ENCODE measurements around the gene ALKBH8. TPM values are rescaled to one million over a fixed set of nuclear protein-coding genes. Genes with fewer than 3 reads are reported as not detected.
A peak's percentile ranks its signal among the peaks of the same experiment; 100 is the strongest.

The ALKBH8 gene
- polyA plus RNA-seq (2013, experiment 1 of 2): 8.3 TPM
- polyA plus RNA-seq (2013, experiment 2 of 2): 8.2 TPM

DNA sequence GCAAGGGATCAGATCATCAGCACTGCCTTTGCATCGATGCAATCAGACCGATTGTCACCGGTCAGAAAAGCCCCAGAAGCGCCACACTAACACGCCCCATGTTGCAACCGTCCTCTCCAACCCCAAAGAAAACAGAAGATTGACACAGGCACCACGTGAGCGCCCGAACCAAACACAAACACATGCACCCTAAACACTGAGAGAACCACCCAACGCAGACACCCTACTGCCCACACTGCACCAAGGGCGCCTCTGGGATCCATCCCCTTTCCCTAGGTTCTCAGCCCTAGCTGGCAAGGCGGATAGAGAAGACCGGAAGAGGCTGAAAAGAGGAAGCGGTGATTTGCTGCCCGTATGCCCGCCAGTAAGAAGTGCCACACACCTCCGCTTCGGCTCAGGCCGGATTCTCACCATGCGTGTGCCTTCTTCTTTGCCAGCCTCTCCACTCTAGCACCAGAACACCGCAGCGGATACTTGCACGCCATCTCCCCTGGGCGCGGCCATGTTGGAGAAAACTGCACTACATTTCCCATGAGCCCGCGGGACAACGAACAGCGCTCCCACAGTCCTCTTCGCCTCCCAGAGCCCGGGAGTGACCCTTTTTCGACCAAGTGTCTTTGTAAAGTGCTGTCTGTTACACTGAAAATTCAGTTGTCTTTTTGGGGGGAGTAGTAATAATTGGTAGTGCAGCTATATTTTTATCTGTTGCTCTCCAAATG, at the start of gene ALKBH8:
Gene ALKBH8 (minus strand): TSS at position 517 of the 719 bp plus-strand sequence. CDS start 4,842 bp downstream, outside the sequence.
- H3K4me1 ChIP-seq (ENCODE audit: control insufficient read depth, low read depth, low read length): peaks cover 3% of the 10 kb centered on the region
- H3K18ac ChIP-seq (ENCODE audit: low read length): peak within 1 kb of the TSS; percentile 61
- peak within 1 kb of the TSS; percentile 67 for H3K4me3 ChIP-seq (ENCODE audit: low read length)
- peaks cover 3% of the 10 kb centered on the region for H3K79me1 ChIP-seq (ENCODE audit: low read length)
- no peak within 1 kb of the TSS for H2AK5ac ChIP-seq (ENCODE audit: low read length)
- H3K27me3 ChIP-seq (ENCODE audit: insufficient read depth, low read length, poor library complexity): no peaks in the 10 kb centered on the region
- H3K79me2 ChIP-seq (ENCODE audit: control insufficient read depth, insufficient read depth, low read length): peaks cover 6% of the 10 kb centered on the region
- DNase-seq: peak; percentile 82
- peak within 1 kb of the TSS; percentile 81 for H3K4me2 ChIP-seq (ENCODE audit: low read length)
- H3K9ac ChIP-seq (ENCODE audit: low read length): peak within 1 kb of the TSS; percentile 68
- peak within 1 kb of the TSS; percentile 21 for H4K5ac ChIP-seq (ENCODE audit: low read length)
- peak within 1 kb of the TSS; percentile 68 for H4K8ac ChIP-seq (ENCODE audit: low read depth, low read length)
- H3K23ac ChIP-seq (ENCODE audit: low read length): no peak within 1 kb of the TSS
- no peak within 1 kb of the TSS for H2BK5ac ChIP-seq (ENCODE audit: low read length)
- H2BK15ac ChIP-seq (replicated peaks; ENCODE audit: low read depth): peak within 1 kb of the TSS; percentile 5
- no CpG with 5 or more reads among the region's 32 CpGs for WGBS (ENCODE audit: extremely low coverage, insufficient coverage, low lambda C conversion rate)
- H3K4ac ChIP-seq (ENCODE audit: low read depth, low read length): no peak within 1 kb of the TSS
- H3K36me3 ChIP-seq (ENCODE audit: control insufficient read depth, insufficient read depth, low read length): no peaks in the 10 kb centered on the region
- H2BK120ac ChIP-seq (ENCODE audit: low read depth, low read length): no peak within 1 kb of the TSS
- no peak within 1 kb of the TSS for H3K27ac ChIP-seq (ENCODE audit: low read depth, low read length)
- H3K56ac ChIP-seq (ENCODE audit: low read length): peak within 1 kb of the TSS; percentile 85

DNA sequence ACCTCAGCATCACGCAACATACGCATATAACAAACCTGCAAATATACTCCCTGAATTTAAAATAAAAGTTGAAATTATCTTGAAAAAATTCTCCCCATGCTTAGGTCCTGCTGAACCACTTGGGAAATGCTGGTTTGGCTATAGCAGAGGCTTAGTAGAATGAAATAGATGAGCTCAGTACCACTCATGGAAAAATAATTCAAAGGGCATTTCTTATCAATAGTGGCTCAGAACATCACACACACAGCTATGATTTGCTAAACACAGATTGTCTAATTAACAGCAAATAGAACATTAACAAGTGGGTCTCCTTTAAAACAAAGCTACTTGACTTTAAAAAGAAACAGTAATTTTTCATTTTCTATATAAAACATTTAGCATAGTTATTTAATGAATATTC, 46.9 kb upstream of the ALKBH8 start:
- Histone ChIP-seq H3K4me3 (ENCODE audit: low read length) (no peak overlapping the region), H3K9ac (ENCODE audit: low read length) (no peak overlapping the region), H4K5ac (ENCODE audit: low read length) (no peak overlapping the region), H3K27ac (ENCODE audit: low read depth, low read length) (no peak overlapping the region), H3K18ac (ENCODE audit: low read length) (no peak overlapping the region), H3K36me3 (ENCODE audit: control insufficient read depth, insufficient read depth, low read length) (no peaks in the 10 kb centered on the region), H3K56ac (ENCODE audit: low read length) (no peak overlapping the region), H3K27me3 (ENCODE audit: insufficient read depth, low read length, poor library complexity) (no peaks in the 10 kb centered on the region), H3K4me2 (ENCODE audit: low read length) (no peak overlapping the region), H3K23ac (ENCODE audit: low read length) (no peak overlapping the region), H2BK5ac (ENCODE audit: low read length) (no peak overlapping the region), H4K8ac (ENCODE audit: low read depth, low read length) (no peak overlapping the region), H2AK5ac (ENCODE audit: low read length) (no peak overlapping the region), H3K79me2 (ENCODE audit: control insufficient read depth, insufficient read depth, low read length) (no peaks in the 10 kb centered on the region), H3K4me1 (ENCODE audit: control insufficient read depth, low read depth, low read length) (no peaks in the 10 kb centered on the region), H3K4ac (ENCODE audit: low read depth, low read length) (no peak overlapping the region), H3K79me1 (ENCODE audit: low read length) (no peaks in the 10 kb centered on the region), H2BK15ac (replicated peaks; ENCODE audit: low read depth) (no peak overlapping the region), H2BK120ac (ENCODE audit: low read depth, low read length) (no peak overlapping the region)
- no CpG with 5 or more reads among the region's 2 CpGs for WGBS (ENCODE audit: extremely low coverage, insufficient coverage, low lambda C conversion rate)
- DNase-seq: no peak

GRCh38 chr11:107609400-107610218, 44.1 kb upstream of the ALKBH8 start:
- Histone ChIP-seq H3K23ac (ENCODE audit: low read length) (no peak overlapping the region), H3K4me3 (ENCODE audit: low read length) (no peak overlapping the region), H2AK5ac (ENCODE audit: low read length) (no peak overlapping the region), H3K27me3 (ENCODE audit: insufficient read depth, low read length, poor library complexity) (no peaks in the 10 kb centered on the region), H3K4me2 (ENCODE audit: low read length) (no peak overlapping the region), H2BK5ac (ENCODE audit: low read length) (no peak overlapping the region), H3K36me3 (ENCODE audit: control insufficient read depth, insufficient read depth, low read length) (no peaks in the 10 kb centered on the region), H2BK120ac (ENCODE audit: low read depth, low read length) (no peak overlapping the region), H4K5ac (ENCODE audit: low read length) (no peak overlapping the region), H3K79me2 (ENCODE audit: control insufficient read depth, insufficient read depth, low read length) (no peaks in the 10 kb centered on the region), H3K4me1 (ENCODE audit: control insufficient read depth, low read depth, low read length) (no peaks in the 10 kb centered on the region), H3K18ac (ENCODE audit: low read length) (no peak overlapping the region), H3K79me1 (ENCODE audit: low read length) (no peaks in the 10 kb centered on the region), H3K27ac (ENCODE audit: low read depth, low read length) (no peak overlapping the region), H2BK15ac (replicated peaks; ENCODE audit: low read depth) (no peak overlapping the region), H3K4ac (ENCODE audit: low read depth, low read length) (no peak overlapping the region), H4K8ac (ENCODE audit: low read depth, low read length) (no peak overlapping the region), H3K9ac (ENCODE audit: low read length) (no peak overlapping the region), H3K56ac (ENCODE audit: low read length) (no peak overlapping the region)
- WGBS (ENCODE audit: extremely low coverage, insufficient coverage, low lambda C conversion rate): no CpG with 5 or more reads among the region's 10 CpGs
- peak; percentile 43 for DNase-seq

DNA sequence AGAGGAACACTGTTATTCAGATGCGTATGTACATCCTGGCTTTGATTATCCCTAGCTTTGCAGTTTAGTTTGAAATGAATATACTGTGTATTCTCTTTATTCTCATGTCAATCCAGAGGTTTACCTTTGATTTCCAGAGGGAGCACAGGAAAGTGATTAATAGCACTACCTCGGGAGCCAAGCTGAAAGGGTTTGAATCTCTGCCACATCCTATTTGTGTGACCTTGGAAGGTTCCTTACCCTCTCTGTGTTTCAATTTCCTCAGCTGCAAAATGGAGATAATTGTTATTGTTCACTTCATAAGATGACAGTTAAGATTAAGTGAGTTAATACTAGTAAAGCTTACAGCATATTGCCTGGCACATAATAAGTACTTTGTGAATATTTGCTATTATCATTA, 43.3 kb upstream of the ALKBH8 start:
- no peak for DNase-seq
- H3K18ac ChIP-seq (ENCODE audit: low read length): no peak overlapping the region
- H2BK120ac ChIP-seq (ENCODE audit: low read depth, low read length): no peak overlapping the region
- H2BK15ac ChIP-seq (replicated peaks; ENCODE audit: low read depth): no peak overlapping the region
- no peak overlapping the region for H4K8ac ChIP-seq (ENCODE audit: low read depth, low read length)
- no peak overlapping the region for H3K4me3 ChIP-seq (ENCODE audit: low read length)
- no CpG with 5 or more reads among the region's 2 CpGs for WGBS (ENCODE audit: extremely low coverage, insufficient coverage, low lambda C conversion rate)
- no peak overlapping the region for H3K56ac ChIP-seq (ENCODE audit: low read length)
- H3K4ac ChIP-seq (ENCODE audit: low read depth, low read length): no peak overlapping the region
- no peaks in the 10 kb centered on the region for H3K79me2 ChIP-seq (ENCODE audit: control insufficient read depth, insufficient read depth, low read length)
- no peak overlapping the region for H3K27ac ChIP-seq (ENCODE audit: low read depth, low read length)
- no peak overlapping the region for H2AK5ac ChIP-seq (ENCODE audit: low read length)
- no peak overlapping the region for H4K5ac ChIP-seq (ENCODE audit: low read length)
- H3K27me3 ChIP-seq (ENCODE audit: insufficient read depth, low read length, poor library complexity): no peaks in the 10 kb centered on the region
- H3K4me2 ChIP-seq (ENCODE audit: low read length): no peak overlapping the region
- H3K23ac ChIP-seq (ENCODE audit: low read length): no peak overlapping the region
- no peak overlapping the region for H2BK5ac ChIP-seq (ENCODE audit: low read length)
- no peaks in the 10 kb centered on the region for H3K79me1 ChIP-seq (ENCODE audit: low read length)
- H3K9ac ChIP-seq (ENCODE audit: low read length): no peak overlapping the region
- H3K4me1 ChIP-seq (ENCODE audit: control insufficient read depth, low read depth, low read length): no peaks in the 10 kb centered on the region
- no peaks in the 10 kb centered on the region for H3K36me3 ChIP-seq (ENCODE audit: control insufficient read depth, insufficient read depth, low read length)

- no CpG with 5 or more reads among the region's 3 CpGs for WGBS (ENCODE audit: extremely low coverage, insufficient coverage, low lambda C conversion rate)
- Histone ChIP-seq H2AK5ac (ENCODE audit: low read length) (no peak overlapping the region), H3K18ac (ENCODE audit: low read length) (no peak overlapping the region)
Observed at GRCh38 chr11:107606141-107606540, 40.6 kb upstream of the ALKBH8 start.

More at GRCh38 chr11:107606141-107606540, 40.6 kb upstream of the ALKBH8 start:
- H2BK5ac ChIP-seq (ENCODE audit: low read length): no peak overlapping the region
- H4K8ac ChIP-seq (ENCODE audit: low read depth, low read length): no peak overlapping the region
- no peaks in the 10 kb centered on the region for H3K79me2 ChIP-seq (ENCODE audit: control insufficient read depth, insufficient read depth, low read length)
- no peak overlapping the region for H3K4me2 ChIP-seq (ENCODE audit: low read length)
- no peak overlapping the region for H3K56ac ChIP-seq (ENCODE audit: low read length)
- no peak overlapping the region for H3K4me3 ChIP-seq (ENCODE audit: low read length)
- no peak overlapping the region for H2BK15ac ChIP-seq (replicated peaks; ENCODE audit: low read depth)
- no peak overlapping the region for H3K23ac ChIP-seq (ENCODE audit: low read length)
- H3K4ac ChIP-seq (ENCODE audit: low read depth, low read length): no peak overlapping the region
- H3K27me3 ChIP-seq (ENCODE audit: insufficient read depth, low read length, poor library complexity): no peaks in the 10 kb centered on the region
- no peak overlapping the region for H3K9ac ChIP-seq (ENCODE audit: low read length)
- H3K79me1 ChIP-seq (ENCODE audit: low read length): no peaks in the 10 kb centered on the region
- H3K36me3 ChIP-seq (ENCODE audit: control insufficient read depth, insufficient read depth, low read length): no peaks in the 10 kb centered on the region
- DNase-seq: peak; percentile 46
- no peak overlapping the region for H4K5ac ChIP-seq (ENCODE audit: low read length)
- no peak overlapping the region for H2BK120ac ChIP-seq (ENCODE audit: low read depth, low read length)
- H3K27ac ChIP-seq (ENCODE audit: low read depth, low read length): no peak overlapping the region
- no peaks in the 10 kb centered on the region for H3K4me1 ChIP-seq (ENCODE audit: control insufficient read depth, low read depth, low read length)
